HFF-Myc (cell line): ENCODE measurements around the gene PRR3.
"Not testable (repeated sequence)": the region's sequence is repeated elsewhere in the genome, so short reads cannot be mapped to it uniquely, and the experiment has no call there.

ENCODE experiments used
- DNase-seq: peaks from one replicate; pipeline ENCODE4 v3.0.0-alpha.2; 2011; ENCODE audit warnings: low read depth; ENCODE audit errors: extremely low read depth
- H3K4me3 ChIP-seq: replicated peaks from 2 replicates; pipeline ENCODE4 v1.5.1; 2011; ENCODE audit warnings: low read depth, mild to moderate bottlenecking, control low read depth, low read length
- TF ChIP-seq, protein P1 (sequence below): IDR thresholded peaks from 2 replicates; pipeline ENCODE4 v1.5.1; 2012; ENCODE audit warnings: mild to moderate bottlenecking, low read depth, low read length, control low read depth; ENCODE audit errors: missing control alignments

PRR3 gene

GRCh38 chr6:30597315-30598144 lies 40.4 kb downstream of the PRR3 start:
- H3K4me3 ChIP-seq = not testable (repeated sequence)
- TF ChIP-seq, protein P1, sequence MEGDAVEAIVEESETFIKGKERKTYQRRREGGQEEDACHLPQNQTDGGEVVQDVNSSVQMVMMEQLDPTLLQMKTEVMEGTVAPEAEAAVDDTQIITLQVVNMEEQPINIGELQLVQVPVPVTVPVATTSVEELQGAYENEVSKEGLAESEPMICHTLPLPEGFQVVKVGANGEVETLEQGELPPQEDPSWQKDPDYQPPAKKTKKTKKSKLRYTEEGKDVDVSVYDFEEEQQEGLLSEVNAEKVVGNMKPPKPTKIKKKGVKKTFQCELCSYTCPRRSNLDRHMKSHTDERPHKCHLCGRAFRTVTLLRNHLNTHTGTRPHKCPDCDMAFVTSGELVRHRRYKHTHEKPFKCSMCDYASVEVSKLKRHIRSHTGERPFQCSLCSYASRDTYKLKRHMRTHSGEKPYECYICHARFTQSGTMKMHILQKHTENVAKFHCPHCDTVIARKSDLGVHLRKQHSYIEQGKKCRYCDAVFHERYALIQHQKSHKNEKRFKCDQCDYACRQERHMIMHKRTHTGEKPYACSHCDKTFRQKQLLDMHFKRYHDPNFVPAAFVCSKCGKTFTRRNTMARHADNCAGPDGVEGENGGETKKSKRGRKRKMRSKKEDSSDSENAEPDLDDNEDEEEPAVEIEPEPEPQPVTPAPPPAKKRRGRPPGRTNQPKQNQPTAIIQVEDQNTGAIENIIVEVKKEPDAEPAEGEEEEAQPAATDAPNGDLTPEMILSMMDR = peak; percentile 72
- DNase-seq = peak; percentile 73

DNA sequence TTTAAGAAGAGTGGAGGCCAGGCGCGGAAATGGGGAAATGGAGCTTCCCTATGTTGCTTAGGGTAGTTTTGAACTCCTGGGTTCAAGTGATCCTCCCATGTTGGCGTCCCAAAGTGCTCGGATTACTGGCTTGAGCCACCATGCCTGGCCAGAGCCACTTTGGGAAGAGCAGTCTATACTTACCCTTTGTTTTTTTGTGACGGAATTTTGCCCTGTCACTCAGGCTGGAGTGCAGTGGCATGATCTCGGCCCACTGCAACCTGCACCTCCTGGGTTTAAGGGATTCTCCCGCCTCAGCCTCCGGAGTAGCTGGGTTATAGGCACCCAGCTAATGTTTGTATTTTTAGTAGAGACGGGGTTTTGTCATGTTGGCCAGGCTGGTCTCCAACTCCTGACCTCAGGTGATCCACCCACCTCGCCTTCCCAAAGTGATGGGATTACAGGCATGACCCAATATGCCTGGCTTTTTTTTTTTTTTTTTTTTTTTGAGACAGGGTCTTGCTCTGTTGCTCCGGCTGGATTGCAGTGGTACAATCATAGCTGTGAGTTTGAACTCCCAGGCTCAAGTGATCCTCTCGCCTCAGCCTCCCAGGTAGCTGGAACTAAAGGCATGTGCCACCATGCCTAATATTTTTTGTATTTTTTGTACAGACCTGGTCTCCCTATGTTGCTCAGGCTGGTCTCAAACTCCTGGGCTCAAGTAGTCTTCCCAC lies 42.0 kb downstream of the PRR3 start:
- no peak overlapping the region for H3K4me3 ChIP-seq
- TF ChIP-seq, protein P1 = no peak
- no peak for DNase-seq

DNA sequence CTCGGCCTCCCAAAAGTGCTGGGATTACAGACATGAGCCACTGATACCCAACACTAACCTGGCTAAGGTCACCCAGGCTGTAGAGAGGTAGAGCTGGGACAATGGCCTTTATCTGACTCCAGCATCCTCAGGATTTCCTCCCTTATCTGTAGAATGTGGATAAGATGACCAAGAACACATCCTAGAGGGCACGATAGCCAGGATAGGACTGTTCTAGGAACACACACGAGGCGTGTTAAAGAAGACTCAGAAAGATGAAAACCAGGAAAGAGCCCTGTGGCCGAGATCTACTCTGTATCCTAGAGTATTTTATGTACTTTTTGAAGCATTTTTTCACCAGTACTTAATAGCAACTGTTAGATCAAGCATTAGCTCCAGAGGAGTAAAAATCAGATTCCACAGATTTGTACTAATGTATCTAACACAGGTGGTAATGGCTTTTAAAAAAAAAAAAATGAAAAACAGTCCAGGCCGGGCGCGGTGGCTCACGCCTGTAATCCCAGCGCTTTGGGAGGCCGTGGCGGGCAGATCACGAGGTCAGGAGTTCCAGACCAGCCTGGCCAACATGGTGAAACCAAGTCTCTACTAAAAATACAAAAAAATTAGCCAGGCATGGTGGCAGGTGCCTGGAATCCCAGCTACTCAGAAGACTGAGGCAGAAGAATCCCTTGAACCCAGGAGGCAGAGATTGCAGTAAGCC lies 42.7 kb downstream of the PRR3 start:
- H3K4me3 ChIP-seq = no peak overlapping the region
- TF ChIP-seq, protein P1 = no peak
- DNase-seq = no peak

- no peak for DNase-seq
- no peak overlapping the region for H3K4me3 ChIP-seq
- TF ChIP-seq, protein P1 = no peak
These were observed 43.4 kb downstream of the PRR3 start for GRCh38 chr6:30600451-30600961.

DNA sequence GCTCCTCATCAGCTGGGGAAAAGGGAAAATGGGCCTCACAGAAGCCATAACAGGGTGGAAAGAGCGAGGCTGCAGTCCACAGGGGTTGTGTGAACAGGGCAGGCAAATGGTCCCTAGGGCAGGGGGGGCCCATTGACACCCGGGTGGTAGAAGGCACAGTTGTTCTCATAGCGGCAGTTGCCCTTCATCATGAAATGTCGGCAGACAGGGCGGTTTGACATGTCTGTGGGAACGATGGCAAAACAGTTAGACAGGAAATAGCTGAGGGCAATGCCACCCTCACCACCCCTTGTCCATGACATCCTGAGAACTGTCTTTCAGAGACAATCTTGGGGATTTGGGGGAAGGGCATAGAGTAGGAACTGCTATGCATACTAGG lies 44.3 kb downstream of the PRR3 start:
- no peak overlapping the region for H3K4me3 ChIP-seq
- TF ChIP-seq, protein P1 = no peak
- DNase-seq = no peak

- DNase-seq = no peak
- no peak overlapping the region for H3K4me3 ChIP-seq
- TF ChIP-seq, protein P1 = no peak
These were observed 44.9 kb downstream of the PRR3 start for GRCh38 chr6:30601815-30602641.
